ENCODE measurements around the gene MMD. TPM values are rescaled to one million over a fixed set of nuclear protein-coding genes. Genes with fewer than 3 reads are reported as not detected.
"Not testable (repeated sequence)": the region's sequence is repeated elsewhere in the genome, so short reads cannot be mapped to it uniquely, and the experiment has no call there.

Gene MMD
- total and polyA plus RNA-seq, 11 donors: 8.2 to 25.0 (median 12.4) TPM

- 65 to 74% (median 71%) methylated on average over 4 of the region's 4 CpGs for whole genome bisulfite sequencing, 4 donors
- intact Hi-C loops (cut with DNase I): loop anchor here in 4 of 10 donors (5.0 to 10.0 kb wide), 6 partner anchors 67 to 300 kb away; partner anchors contain the start of genes SMIM36 (in 2 of the 4) and TMEM100 (in 1 of the 4)
- peaks cover 0 to 11% (median 0%) of the 10 kb centered on the region in 9 donors for H3K27me3 ChIP-seq
Measured at GRCh38 chr17:55424893-55425540, 3.4 kb upstream of the MMD start.

GRCh38 chr17:55423535-55423934 lies 1.9 kb upstream of the MMD start:
- no peak overlapping the region for H3K27ac ChIP-seq
- DNase-seq (no peak), ATAC-seq (no peak)
- H3K27me3 ChIP-seq: peaks cover 0 to 11% (median 0%) of the 10 kb centered on the region in 9 donors
- H3K4me1 ChIP-seq: peaks cover 0 to 26% (median 15%) of the 10 kb centered on the region in 12 donors
- intact Hi-C loops (cut with DNase I): loop anchor here in 4 of 10 donors (5.0 to 10.0 kb wide), 6 partner anchors 69 to 301 kb away; partner anchors contain the start of genes SMIM36 (in 2 of the 4) and TMEM100 (in 1 of the 4)
- no peak for TF ChIP-seq CTCF (IDR thresholded peaks at IDR 0.05)
- TF ChIP-seq POLR2A (IDR thresholded peaks at IDR 0.05): no peak
- no peaks in the 10 kb centered on the region for H3K9me3 ChIP-seq
- WGBS, 4 donors: 64 to 77% (median 70%) methylated on average over 3 of the region's 3 CpGs
- H3K36me3 ChIP-seq: no peaks in the 10 kb centered on the region
- peak overlapping the region in 2 of 12 donors; percentile 16 to 18 for H3K4me3 ChIP-seq

More at GRCh38 chr17:55424893-55425540, 3.4 kb upstream of the MMD start:
- Histone ChIP-seq H3K27ac (no peak overlapping the region), H3K9me3 (no peaks in the 10 kb centered on the region), H3K4me1 (peaks cover 0 to 22% (median 10%) of the 10 kb centered on the region in 12 donors), H3K36me3 (no peaks in the 10 kb centered on the region), H3K4me3 (no peak overlapping the region)
- ATAC-seq: no peak
- TF ChIP-seq CTCF (IDR thresholded peaks at IDR 0.05) (no peak), POLR2A (IDR thresholded peaks at IDR 0.05) (no peak)
- no peak for DNase-seq

- Histone ChIP-seq H3K4me1 (peaks cover 0 to 29% (median 15%) of the 10 kb centered on the region in 12 donors), H3K4me3 (peak overlapping the region in 1 of 12 donors; percentile 16), H3K27me3 (peaks cover 0 to 11% (median 0%) of the 10 kb centered on the region in 9 donors)
- intact Hi-C loops (cut with DNase I): loop anchor here in 4 of 10 donors (5.0 to 10.0 kb wide), 6 partner anchors 70 to 302 kb away; partner anchors contain the start of genes SMIM36 (in 2 of the 4) and TMEM100 (in 1 of the 4)
- not testable (repeated sequence) for H3K27ac ChIP-seq, DNase-seq, ATAC-seq, H3K9me3 ChIP-seq, H3K36me3 ChIP-seq
- 47 to 65% (median 58%) methylated on average over 4 to 6 of the region's 6 CpGs for WGBS, 4 donors
Measured at GRCh38 chr17:55422828-55423164, 1.2 kb upstream of the MMD start.

GRCh38 chr17:55420776-55421178 lies 858 bp downstream of the MMD start:
- intact Hi-C loops (cut with DNase I): loop anchor here in 4 of 10 donors (5.0 to 10.0 kb wide), 6 partner anchors 72 to 304 kb away; partner anchors contain the start of genes SMIM36 (in 2 of the 4) and TMEM100 (in 1 of the 4)
- Histone ChIP-seq H3K27me3 (peaks cover 0 to 6% (median 0%) of the 10 kb centered on the region in 9 donors), H3K9me3 (no peaks in the 10 kb centered on the region), H3K36me3 (no peaks in the 10 kb centered on the region), H3K4me1 (peaks cover 0 to 40% (median 18%) of the 10 kb centered on the region in 12 donors), H3K4me3 (peak overlapping the region; percentile 69 to 99 (median 96)), H3K27ac (peak overlapping the region; percentile 63 to 96 (median 91))
- ATAC-seq (peak; percentile 19 to 58 (median 42)), DNase-seq (peak; percentile 51 to 83 (median 66))
- 0 to 2% (median 1%) methylated on average over 8 to 21 of the region's 21 CpGs for WGBS, 4 donors
- TF ChIP-seq POLR2A (IDR thresholded peaks at IDR 0.05): no peak
- no peak for TF ChIP-seq CTCF (IDR thresholded peaks at IDR 0.05)

Measured in heart left ventricle (tissue), 16 donors.